SK-N-MC (cell line): ENCODE results near the gene CGRRF1.

Experiments used
- DNase-seq: peaks from one replicate; pipeline ENCODE4 v3.0.0-alpha.2; 2011; ENCODE audit warnings: low read depth, low spot score
- H3K27ac ChIP-seq: fragments of 200-600 bp; sonication (generic); 2 replicates; pipeline ENCODE4 v1.5.1; 2016; ENCODE audit warnings: mixed run types
- H3K36me3 ChIP-seq: fragments of 200-600 bp; sonication (generic); 2 replicates; pipeline ENCODE4 v1.6.1; 2017; ENCODE audit warnings: antibody characterized with exemption, low read length, mixed read lengths; ENCODE audit not compliant: insufficient read depth
- H3K4me3 ChIP-seq: fragments of 200-600 bp; sonication (generic); 2 replicates; pipeline ENCODE4 v1.5.1; 2016
- H3K9ac ChIP-seq: fragments of 200-600 bp; sonication (generic); 2 replicates; pipeline ENCODE4 v1.8.0; 2017; ENCODE audit warnings: mixed run types, mixed read lengths; ENCODE audit not compliant: insufficient read length
- H3K9me3 ChIP-seq: fragments of 200-600 bp; sonication (generic); 2 replicates; pipeline ENCODE4 v1.6.1; 2017; ENCODE audit warnings: low read depth, mild to moderate bottlenecking, antibody characterized with exemption, low read length, moderate library complexity, mixed read lengths
- EZH2 ChIP-seq: fragments of 200-600 bp; sonication (generic); IDR thresholded peaks from one replicate; pipeline ENCODE4 v1.6.1; 2017; ENCODE audit warnings: antibody characterized with exemption
- FOXP2 ChIP-seq: optimal IDR thresholded peaks from 2 replicates; pipeline ENCODE3; 2011; ENCODE audit warnings: mild to moderate bottlenecking, moderate library complexity; ENCODE audit not compliant: insufficient read depth; ENCODE audit errors: extremely low read length, control extremely low read depth
- POLR2AphosphoS5 ChIP-seq: IDR thresholded peaks from 2 replicates; pipeline ENCODE4 v1.6.1; 2012; ENCODE audit warnings: mild to moderate bottlenecking, low read depth, low read length, borderline replicate concordance

Gene CGRRF1

GRCh38 chr14:54487771-54488170 lies 21.9 kb upstream of the CGRRF1 start:
- peaks cover 27% of the 10 kb centered on the region for H3K36me3 ChIP-seq
- TF ChIP-seq EZH2, result no peak
- no peak for TF ChIP-seq FOXP2
- no peak for TF ChIP-seq POLR2AphosphoS5
- peak overlapping the region; percentile 98 for H3K4me3 ChIP-seq
- DNase-seq, result no peak
- H3K9me3 ChIP-seq, result no peaks in the 10 kb centered on the region
- peak overlapping the region; percentile 97 for H3K9ac ChIP-seq
- peak overlapping the region; percentile 92 for H3K27ac ChIP-seq

- Histone ChIP-seq H3K36me3 (peaks cover 22% of the 10 kb centered on the region), H3K9ac (peak overlapping the region; percentile 97), H3K9me3 (no peaks in the 10 kb centered on the region), H3K27ac (peak overlapping the region; percentile 92), H3K4me3 (peak overlapping the region; percentile 98)
- TF ChIP-seq EZH2, result no peak
- TF ChIP-seq FOXP2, result no peak
- no peak for TF ChIP-seq POLR2AphosphoS5
- DNase-seq, result no peak
These were observed 21.4 kb upstream of the CGRRF1 start for GRCh38 chr14:54488318-54488645.

GRCh38 chr14:54488646-54489317 lies 20.9 kb upstream of the CGRRF1 start, which contains the start of gene GMFB:
Gene GMFB (minus strand): TSS chr14:54488980. CDS start chr14:54488927, 53 bp downstream.
- Histone ChIP-seq H3K9ac (peak within 1 kb of the TSS; percentile 97), H3K27ac (peak within 1 kb of the TSS; percentile 92), H3K9me3 (no peaks in the 10 kb centered on the region), H3K36me3 (peaks cover 17% of the 10 kb centered on the region), H3K4me3 (peak within 1 kb of the TSS; percentile 98)
- TF ChIP-seq EZH2 (no peak), POLR2AphosphoS5 (peak; percentile 79)
- no peak for DNase-seq

GRCh38 chr14:54489318-54489683 lies 20.4 kb upstream of the CGRRF1 start:
- Histone ChIP-seq H3K36me3 (peaks cover 16% of the 10 kb centered on the region), H3K4me3 (peak overlapping the region; percentile 98), H3K9ac (peak overlapping the region; percentile 97), H3K27ac (peak overlapping the region; percentile 70; the same call in 1 of the 2 replicates), H3K9me3 (no peaks in the 10 kb centered on the region)
- DNase-seq, result no peak
- TF ChIP-seq EZH2 (no peak), POLR2AphosphoS5 (no peak), FOXP2 (no peak)

GRCh38 chr14:54489731-54490444 lies 19.8 kb upstream of the CGRRF1 start:
- Histone ChIP-seq H3K36me3 (peaks cover 12% of the 10 kb centered on the region), H3K27ac (peak overlapping the region; percentile 70), H3K9ac (peak overlapping the region; percentile 97), H3K4me3 (peak overlapping the region; percentile 98), H3K9me3 (no peaks in the 10 kb centered on the region)
- no peak for DNase-seq
- TF ChIP-seq POLR2AphosphoS5 (no peak), FOXP2 (no peak)

- DNase-seq, result no peak
- TF ChIP-seq EZH2 (no peak), FOXP2 (no peak), POLR2AphosphoS5 (no peak; the same call in 1 of the 2 replicates)
- H3K27ac ChIP-seq, result peak overlapping the region; percentile 70
These were observed 19.1 kb upstream of the CGRRF1 start for GRCh38 chr14:54490445-54491175.

GRCh38 chr14:54493293-54493692 lies 16.4 kb upstream of the CGRRF1 start:
- H3K9me3 ChIP-seq, result no peaks in the 10 kb centered on the region
- DNase-seq, result no peak
- H3K4me3 ChIP-seq, result no peak overlapping the region
- no peak overlapping the region for H3K9ac ChIP-seq
- H3K27ac ChIP-seq, result no peak overlapping the region
- TF ChIP-seq EZH2 (no peak), FOXP2 (no peak), POLR2AphosphoS5 (no peak)
- H3K36me3 ChIP-seq, result no peaks in the 10 kb centered on the region

More at GRCh38 chr14:54490445-54491175, 19.1 kb upstream of the CGRRF1 start:
- Histone ChIP-seq H3K9me3 (no peaks in the 10 kb centered on the region), H3K9ac (no peak overlapping the region), H3K36me3 (peaks cover 10% of the 10 kb centered on the region), H3K4me3 (peak overlapping the region; percentile 2)

GRCh38 chr14:54497224-54497623 lies 12.5 kb upstream of the CGRRF1 start:
- TF ChIP-seq POLR2AphosphoS5, result no peak
- Histone ChIP-seq H3K36me3 (no peaks in the 10 kb centered on the region), H3K9ac (no peak overlapping the region)

GRCh38 chr14:54498095-54498531 lies 11.6 kb upstream of the CGRRF1 start:
- Histone ChIP-seq H3K4me3 (no peak overlapping the region), H3K9ac (no peak overlapping the region), H3K36me3 (no peaks in the 10 kb centered on the region), H3K27ac (no peak overlapping the region), H3K9me3 (no peaks in the 10 kb centered on the region)
- DNase-seq, result no peak
- TF ChIP-seq EZH2 (no peak), POLR2AphosphoS5 (no peak), FOXP2 (no peak)

More at GRCh38 chr14:54497224-54497623, 12.5 kb upstream of the CGRRF1 start:
- no peak overlapping the region for H3K27ac ChIP-seq
- no peaks in the 10 kb centered on the region for H3K9me3 ChIP-seq
- H3K4me3 ChIP-seq, result no peak overlapping the region
- DNase-seq, result no peak
